Retinal pigment epithelial cell (primary cell): Measurements from ENCODE around the gene CPNE2.
"Not testable (repeated sequence)": the region's sequence is repeated elsewhere in the genome, so short reads cannot be mapped to it uniquely, and the experiment has no call there.

Experiments used
- DNase-seq: peaks from one replicate; pipeline ENCODE4 v3.0.0-alpha.2; 2010; ENCODE audit warnings: low read depth
- H3K4me3 ChIP-seq: 2 replicates; pipeline ENCODE4 v1.5.1; 2011; ENCODE audit warnings: mild to moderate bottlenecking, low read length, control low read depth, moderate library complexity
- TF ChIP-seq, protein P1 (sequence below): conservative IDR thresholded peaks from 2 replicates; pipeline ENCODE4 v1.5.1; 2011; ENCODE audit warnings: low read depth, low read length, control low read depth, inconsistent platforms

Gene CPNE2

DNA sequence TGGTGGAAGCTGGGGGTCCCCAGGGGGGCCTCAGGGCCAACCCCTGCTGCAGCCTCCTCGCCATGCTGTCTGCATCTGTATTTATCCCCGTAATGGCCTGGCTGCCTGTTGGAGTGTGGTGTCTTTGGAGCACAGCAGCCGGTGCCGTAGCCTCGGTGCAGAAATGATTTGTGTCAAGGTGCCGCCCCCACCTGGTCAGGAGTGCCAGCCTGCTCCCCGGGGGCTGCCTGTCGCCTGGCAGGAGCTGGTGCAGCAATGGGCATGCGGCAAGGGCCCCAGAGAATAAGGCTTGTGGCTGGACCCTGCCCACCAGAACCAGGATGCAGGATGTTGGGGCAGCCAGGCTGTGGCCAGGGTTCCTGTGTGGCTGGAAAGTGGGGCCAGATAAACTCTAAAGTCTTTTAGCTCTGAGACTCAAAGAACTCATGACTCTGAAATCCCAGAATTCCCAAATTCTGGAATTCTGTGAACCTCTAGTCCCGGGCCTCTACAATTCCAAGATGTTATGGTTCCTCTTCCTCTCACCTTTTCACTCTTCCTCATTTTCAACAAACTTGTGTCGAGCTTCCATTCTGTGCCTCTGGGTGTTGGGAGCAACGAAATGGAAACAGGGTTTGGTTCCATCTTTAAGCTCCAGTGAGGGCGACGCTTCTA, 5.9 kb downstream of the CPNE2 start:
- no peak for DNase-seq
- TF ChIP-seq, protein P1, sequence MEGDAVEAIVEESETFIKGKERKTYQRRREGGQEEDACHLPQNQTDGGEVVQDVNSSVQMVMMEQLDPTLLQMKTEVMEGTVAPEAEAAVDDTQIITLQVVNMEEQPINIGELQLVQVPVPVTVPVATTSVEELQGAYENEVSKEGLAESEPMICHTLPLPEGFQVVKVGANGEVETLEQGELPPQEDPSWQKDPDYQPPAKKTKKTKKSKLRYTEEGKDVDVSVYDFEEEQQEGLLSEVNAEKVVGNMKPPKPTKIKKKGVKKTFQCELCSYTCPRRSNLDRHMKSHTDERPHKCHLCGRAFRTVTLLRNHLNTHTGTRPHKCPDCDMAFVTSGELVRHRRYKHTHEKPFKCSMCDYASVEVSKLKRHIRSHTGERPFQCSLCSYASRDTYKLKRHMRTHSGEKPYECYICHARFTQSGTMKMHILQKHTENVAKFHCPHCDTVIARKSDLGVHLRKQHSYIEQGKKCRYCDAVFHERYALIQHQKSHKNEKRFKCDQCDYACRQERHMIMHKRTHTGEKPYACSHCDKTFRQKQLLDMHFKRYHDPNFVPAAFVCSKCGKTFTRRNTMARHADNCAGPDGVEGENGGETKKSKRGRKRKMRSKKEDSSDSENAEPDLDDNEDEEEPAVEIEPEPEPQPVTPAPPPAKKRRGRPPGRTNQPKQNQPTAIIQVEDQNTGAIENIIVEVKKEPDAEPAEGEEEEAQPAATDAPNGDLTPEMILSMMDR = no peak
- H3K4me3 ChIP-seq = no peak overlapping the region

DNA sequence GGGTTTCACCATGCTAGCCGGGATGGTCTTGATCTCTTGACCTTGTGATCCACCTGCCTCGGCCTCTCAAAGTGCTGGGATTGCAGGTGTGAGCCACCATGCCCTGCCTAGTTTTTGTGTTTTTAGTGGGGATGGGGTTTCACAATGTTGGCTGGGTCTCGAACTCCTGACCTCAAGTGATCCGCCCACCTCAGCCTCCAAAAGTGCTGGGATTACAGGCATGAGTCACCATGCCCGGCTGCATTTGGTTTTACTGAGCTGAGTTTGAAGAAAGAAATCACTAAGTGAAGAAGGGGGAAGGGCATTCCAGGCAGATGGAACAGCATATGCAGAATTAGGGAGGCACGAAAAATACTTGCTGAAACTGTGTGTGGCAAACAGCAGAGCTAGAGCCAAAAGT, 7.6 kb downstream of the CPNE2 start:
- H3K4me3 ChIP-seq, DNase-seq: not testable (repeated sequence)

DNA sequence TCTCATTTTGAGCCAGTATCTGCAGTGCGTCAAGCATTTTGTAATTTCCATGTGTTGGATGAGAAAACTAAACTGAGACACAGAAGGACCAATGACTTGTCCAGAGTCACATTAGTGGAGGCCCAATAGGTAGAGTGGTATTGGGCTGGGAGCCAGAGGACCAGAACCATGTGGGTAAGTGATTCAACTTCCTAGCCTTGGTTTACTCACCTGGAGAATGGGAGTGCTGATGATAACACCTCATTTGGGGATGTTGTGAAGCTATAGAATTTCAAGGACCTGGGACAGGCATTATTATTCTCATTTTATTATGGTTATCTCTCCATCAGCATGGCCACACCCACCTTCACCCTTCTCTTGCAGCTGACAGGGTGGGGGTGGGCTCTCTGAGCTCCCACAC, 8.1 kb downstream of the CPNE2 start:
- DNase-seq = no peak
- TF ChIP-seq, protein P1 = no peak
- no peak overlapping the region for H3K4me3 ChIP-seq

DNA sequence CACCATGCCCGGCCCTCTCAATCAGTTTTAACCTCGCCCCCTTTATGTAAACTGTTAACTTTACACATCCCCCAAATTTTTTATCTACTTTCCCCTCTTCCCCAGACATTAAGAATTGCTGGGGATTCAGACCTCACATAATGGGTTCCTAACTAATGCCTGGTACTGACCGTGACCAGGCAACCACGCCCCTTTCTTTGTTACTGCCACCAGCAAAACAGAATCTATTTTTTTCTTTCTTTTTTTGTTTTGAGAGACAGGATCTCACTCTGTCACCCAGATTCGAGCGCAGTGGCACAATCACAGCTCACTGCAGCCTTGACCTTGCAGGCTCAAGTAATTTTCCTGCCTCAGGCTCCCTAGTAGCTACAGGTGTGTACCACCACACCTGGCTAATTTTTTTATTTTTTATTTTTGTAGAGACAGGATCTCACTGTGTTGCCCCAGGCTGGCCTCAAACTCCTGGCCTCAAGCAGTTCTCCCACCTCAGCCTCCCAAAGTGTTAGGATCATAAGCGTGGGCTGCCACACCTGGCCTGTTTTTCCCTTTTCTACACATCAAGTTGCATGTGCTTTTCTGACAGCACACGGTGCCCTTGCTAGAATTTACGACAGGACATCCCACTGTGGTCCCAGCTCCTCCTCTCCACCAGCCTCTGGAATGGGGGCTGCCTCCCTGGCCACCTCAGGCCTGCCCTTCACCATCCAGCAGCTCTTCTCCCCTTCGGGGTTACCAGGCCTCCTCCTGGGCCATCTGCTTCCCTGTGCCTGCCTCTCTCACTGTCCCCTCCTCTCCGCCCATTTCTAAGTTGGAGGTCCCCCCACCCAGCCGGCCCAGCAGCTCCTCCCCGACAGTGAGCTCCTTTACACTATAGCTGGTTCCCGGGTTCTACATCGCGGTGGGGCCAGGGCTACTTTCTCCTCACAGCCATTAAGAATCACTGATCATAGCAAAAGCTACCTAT, 10.8 kb downstream of the CPNE2 start:
- no peak for DNase-seq
- H3K4me3 ChIP-seq = no peak overlapping the region
- TF ChIP-seq, protein P1 = no peak

DNA sequence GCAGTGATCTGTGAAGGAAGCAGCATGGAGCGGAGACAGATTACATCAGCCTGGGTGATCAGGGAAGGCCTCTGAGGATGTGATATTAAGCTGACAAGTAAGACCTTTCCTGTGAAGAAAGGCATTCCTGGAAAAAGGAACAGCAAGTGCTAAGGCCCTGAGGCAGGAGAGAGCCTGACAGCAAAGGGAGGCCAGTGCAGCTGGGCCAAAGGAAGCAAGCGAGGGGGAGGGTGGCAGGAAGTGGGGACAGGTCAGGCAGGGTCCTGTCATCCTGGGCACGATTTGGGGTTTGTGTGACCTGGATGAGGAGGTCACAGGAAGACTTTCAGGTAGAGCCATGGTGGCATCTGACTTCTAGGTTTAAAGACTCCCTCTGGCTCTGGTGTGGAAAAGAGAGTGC, 12.3 kb downstream of the CPNE2 start:
- no peak for DNase-seq
- TF ChIP-seq, protein P1 = no peak
- H3K4me3 ChIP-seq = no peak overlapping the region

DNA sequence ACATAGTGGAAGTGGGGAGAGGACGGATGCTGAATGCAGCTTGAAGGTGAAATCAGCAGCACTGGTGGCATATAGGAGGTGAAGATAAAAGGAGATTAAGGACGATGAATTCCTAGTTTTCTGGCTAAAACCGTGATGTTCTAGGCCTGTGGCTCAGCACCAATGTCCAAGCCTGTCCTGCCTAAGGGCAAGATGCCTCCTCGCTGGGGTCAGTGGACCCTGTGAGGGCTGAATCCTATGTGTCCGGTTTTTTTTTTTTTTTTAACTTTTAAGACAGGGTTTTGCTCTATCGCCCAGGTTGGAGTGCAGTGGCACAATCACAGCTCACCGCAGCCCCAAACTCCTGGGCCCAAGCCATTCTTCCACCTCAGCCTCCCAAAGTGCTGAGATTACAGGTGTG, 12.8 kb downstream of the CPNE2 start:
- H3K4me3 ChIP-seq = no peak overlapping the region
- TF ChIP-seq, protein P1 = no peak
- DNase-seq = no peak

DNA sequence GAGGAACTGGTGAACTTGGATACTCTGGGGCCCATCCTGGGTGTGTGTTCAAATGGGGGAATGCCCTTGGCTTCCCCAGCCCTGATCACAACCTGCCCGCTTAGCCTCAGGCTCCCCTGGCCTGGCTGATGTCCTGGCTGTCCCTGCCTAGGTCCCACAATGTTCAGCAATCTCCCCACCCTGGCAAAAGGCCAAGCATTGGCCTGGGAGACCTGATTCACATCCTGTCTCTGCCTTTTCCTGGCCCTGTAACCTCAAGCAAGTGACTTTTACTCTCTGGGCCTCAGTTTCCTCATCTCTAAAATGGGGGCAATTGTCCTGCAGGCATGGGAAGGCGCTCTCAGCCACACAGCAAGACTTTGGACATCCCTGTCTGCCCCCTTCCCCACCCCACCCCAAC, 14.4 kb downstream of the CPNE2 start:
- DNase-seq = no peak
- TF ChIP-seq, protein P1 = no peak
- H3K4me3 ChIP-seq = no peak overlapping the region
